LHCN-M2 (cell line): ENCODE results near the gene RPL15. TPM values are rescaled to one million over a fixed set of nuclear protein-coding genes. Genes with fewer than 3 reads are reported as not detected.

Source experiments
- DNase-seq: peaks from one replicate; pipeline ENCODE4 v3.0.0-alpha.2; 2012; ENCODE audit warnings: low read depth
- total RNA-seq: library from RNA; depleted of rRNA; stranded (reverse); fragments of >200 nt; gene quantifications from 2 replicates; pipeline ENCODE4 v1.2.3, GENCODE V29; 2014; rRNA removed

Gene RPL15
- total RNA-seq, 1 experiment from 2014 or later, result 2,157 TPM

DNA sequence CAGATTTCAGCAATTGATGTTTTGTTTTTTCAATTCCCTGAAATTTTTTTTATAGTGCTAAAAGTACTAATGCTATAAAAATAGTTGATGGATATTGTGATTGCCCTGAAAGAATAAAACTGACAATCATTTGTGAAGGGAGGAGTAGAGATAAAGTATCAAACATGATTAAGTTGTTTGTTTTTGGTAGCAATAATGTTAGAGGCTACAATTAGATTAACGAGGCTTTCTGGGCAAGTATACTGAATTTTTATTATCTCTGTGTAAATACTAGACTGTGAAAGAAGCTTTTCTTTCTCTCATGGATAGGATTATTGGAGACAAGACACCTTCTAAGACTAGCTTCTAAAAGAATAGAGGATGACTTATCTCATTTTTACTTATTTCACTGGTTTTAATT lies 43.7 kb downstream of the RPL15 start:
- no peak for DNase-seq

DNA sequence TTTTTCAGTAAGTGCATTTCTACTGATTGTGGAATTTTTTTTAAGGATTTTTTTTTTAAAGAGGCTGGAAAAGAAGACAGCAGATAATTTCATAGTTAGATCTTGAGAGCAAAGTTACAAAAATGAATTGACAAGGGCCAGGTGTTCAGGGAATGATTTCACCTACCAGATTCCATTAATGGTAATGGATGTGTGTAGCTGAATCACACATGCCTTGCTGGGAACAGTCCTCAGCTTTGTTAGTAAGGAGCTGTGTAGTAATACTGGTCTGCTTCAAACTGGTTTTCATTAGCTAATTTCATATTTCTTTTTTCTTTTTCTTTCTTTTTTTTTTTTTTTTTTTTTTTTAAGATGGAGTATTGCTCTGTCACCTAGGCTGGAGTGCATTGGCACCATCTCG lies 44.1 kb downstream of the RPL15 start:
- DNase-seq, result peak; percentile 70

DNA sequence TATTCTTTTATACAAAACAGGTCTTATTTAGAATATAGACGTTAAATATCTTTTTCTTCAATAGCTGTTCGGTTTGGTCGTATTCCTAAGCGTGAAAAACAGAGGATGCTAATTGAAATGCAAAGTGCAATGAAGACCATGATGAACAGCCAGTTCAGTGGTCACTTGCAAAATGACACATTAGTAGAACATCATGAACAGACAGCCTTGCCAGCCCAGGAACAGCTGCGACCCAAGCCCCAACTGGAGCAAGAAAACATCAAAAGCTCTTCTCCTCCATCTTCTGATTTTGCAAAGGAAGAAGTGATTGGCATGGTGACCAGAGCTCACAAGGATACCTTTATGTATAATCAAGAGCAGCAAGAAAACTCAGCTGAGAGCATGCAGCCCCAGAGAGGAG lies 45.0 kb downstream of the RPL15 start:
- DNase-seq, result peak; percentile 37

DNA sequence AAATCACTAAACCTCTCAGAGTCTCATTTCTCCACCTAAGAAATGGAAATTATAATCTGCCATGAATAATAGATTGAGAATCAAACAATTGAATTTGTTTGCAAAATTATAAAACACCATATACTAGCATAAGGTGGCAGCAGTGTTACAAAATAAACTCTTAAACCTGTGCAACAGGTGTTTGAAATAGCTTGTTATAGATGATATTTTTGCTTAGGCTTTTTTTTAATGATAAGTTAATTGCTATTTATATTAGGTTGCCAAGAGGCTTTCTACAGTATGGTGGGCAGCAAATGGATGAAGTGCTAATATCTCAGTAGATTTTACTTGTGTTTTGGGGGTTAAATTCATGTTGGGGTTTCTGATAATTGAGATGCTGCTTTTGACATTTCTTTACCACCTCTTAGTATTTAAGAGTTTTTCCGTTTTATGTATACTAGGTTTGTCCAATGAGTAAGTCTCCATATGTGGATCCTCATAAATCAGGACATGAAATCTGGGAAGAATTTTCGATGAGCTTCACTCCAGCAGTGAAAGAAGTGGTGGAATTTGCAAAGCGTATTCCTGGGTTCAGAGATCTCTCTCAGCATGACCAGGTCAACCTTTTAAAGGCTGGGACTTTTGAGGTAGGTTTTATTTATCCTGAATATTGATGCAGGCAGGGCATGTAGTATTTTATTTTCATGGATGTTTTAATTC lies 47.8 kb downstream of the RPL15 start:
- no peak for DNase-seq

DNA sequence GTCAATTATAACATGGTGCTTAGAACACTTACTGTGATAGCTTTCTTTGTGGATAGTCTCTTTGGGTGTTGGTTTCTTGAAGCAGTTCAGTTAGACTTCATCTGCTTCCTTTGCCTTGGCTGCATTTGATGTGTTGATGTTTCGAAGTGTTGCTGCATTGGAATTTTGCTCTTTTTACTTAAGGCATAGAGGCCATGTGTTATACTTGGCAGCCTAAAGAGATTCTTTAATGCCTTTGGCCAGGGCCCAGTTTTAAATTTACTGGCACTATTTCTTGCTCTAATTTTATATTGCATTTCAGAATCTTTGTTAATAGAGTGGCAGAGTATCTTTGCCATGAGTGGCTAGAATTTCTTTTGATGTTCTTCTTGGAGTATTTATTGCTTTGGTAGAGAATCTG lies 49.4 kb downstream of the RPL15 start:
- DNase-seq, result no peak

DNA sequence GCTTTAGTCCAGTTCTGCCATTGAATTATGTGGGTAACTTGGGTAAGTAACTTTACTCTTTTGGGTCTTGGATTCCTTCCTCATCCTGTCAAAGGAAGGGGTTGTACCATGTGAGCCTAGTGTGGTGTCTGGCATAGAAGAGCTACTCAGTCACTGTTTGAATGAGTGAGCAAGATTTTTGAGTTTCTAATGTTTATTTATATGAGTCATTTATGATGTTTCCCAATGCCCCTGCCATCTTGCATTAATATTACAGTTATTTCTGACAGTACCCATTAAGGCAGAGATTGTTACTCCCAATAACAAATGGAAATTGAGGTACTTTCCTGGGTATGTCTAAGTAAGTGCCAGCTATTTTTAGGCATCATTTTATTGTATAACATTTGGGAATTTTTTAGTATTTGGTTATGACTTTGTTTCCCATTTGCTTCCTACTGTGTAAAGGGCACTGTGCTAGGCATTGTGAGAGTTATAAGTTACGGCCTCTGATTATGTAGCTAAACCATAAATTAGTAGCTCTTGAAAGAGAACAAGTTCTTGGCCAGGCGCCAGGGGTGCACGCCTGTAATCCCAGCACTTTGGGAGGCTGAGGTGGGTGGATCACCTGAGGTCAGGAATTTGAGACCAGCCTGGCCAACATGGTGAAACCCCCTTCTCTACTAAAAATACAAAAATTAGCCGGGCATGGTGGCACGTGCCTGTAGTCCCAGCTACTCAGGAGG lies 51.7 kb downstream of the RPL15 start:
- peak; percentile 68 for DNase-seq

DNA sequence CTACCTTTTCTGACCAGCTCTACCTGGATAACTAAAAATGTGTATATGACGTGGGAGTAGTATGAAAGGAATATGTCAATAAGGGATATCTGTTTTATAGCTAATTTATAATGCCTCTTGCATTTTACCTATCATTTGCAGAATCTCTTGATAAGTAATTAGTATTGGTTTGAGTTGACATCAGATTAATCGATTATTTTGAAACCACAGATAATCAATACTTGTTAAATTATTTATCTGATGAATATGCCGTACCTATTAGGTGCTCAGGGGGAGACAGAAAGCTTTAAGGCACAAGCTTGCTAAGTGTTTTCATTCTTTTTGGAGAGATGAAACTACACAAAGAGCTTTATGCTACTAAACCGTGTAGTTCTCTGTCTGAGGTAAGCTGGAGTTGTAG lies 52.5 kb downstream of the RPL15 start:
- DNase-seq, result no peak

Other genes with a start within 250 kb of the RPL15 start
- 44.3 and 65.8 TPM in 2 replicates for gene UBE2E1, start 111.2 kb upstream of the RPL15 start, total RNA-seq
- gene NKIRAS1, start 142 bp upstream of the RPL15 start, total RNA-seq, result 15.2 and 19.3 TPM in 2 replicates
- 10.4 and 13.7 TPM in 2 replicates for gene NR1D2, start 28.2 kb downstream of the RPL15 start, total RNA-seq